HG02678 (cell line): ENCODE data around the gene GPX2.

Experiments
- ATAC-seq: cut with Tn5 transposase; IDR thresholded peaks from one replicate; pipeline ENCODE4 v1.9.1; 2021; ENCODE audit warnings: mild to moderate bottlenecking, moderate library complexity; ENCODE audit not compliant: unreplicated experiment

The GPX2 gene

GRCh38 chr14:64940336-64940910 is 2.1 kb downstream of the GPX2 start:
- ATAC-seq = no peak

DNA sequence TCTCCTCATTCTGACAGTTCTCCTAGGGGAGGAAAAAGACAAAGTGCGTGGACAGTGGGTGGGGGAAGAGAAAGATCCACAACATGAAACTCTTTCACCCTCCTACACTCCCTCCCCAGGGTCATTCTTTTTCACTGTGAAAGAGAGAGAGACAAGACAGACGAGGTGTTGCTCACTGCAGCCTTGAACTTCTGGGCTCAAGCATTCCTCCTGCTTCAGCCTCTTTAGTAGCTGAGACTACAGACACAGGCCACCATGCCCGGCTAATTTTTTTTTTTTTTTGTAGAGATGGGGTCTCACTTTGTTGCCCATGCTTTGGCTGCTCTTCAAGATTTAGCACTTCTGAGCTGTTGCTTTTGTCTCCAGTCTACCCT is 2.7 kb downstream of the GPX2 start:
- ATAC-seq = no peak

- ATAC-seq = no peak
These were observed 3.4 kb downstream of the GPX2 start for GRCh38 chr14:64938972-64939816.

DNA sequence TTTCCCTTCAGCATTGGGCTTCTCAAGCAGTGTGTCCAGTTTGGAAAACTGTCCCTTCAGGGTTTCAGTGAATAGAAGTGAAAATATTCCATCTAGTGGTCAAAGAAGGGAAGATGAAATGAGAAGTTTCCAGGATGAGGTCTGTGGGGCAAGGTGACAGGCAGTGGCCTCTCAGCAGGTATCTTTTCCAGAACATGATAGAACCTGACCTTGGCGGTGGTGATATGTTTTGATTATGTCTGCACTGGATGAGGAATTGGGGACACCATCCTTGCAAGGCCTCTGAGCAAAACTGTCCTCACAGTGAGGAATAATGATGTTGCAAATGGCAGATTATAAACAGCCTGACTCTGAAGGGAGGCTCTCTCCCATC is 4.7 kb downstream of the GPX2 start:
- ATAC-seq = no peak

DNA sequence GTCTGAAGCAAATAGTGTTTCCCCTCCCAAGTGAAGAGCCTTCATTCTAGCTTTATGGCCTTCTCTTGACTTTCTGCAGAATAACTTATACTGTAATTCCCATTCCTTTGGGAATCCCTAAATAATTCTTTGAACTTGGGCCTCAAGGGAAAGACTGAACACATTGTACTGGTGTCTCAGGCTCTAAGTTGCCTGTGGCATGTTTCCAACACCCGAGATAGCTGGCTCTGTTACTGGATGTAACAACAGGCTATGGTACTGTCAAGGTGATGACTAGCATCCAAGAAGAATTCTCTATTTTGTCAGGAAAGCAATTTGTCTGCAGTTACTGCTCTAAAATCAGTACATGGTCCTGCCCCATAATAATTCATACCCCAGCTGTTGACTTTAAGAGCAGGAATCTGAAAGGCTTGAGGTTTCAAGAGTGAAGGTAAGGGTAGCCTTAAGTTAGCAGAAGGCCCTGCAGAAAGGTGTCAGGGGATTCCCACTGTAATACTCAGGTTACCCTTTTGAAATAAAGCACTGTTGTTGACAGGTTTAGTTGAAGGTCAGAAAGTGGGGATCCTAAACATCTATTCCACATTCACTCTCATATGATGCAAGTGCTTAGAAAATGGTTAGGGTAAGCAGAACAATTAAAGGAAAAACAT is 5.2 kb downstream of the GPX2 start:
- ATAC-seq = no peak

GRCh38 chr14:64935508-64935907 is 7.0 kb downstream of the GPX2 start:
- no peak for ATAC-seq

GRCh38 chr14:64934338-64934929 is 8.1 kb downstream of the GPX2 start:
- ATAC-seq = no peak

GRCh38 chr14:64932231-64932630 is 10.3 kb downstream of the GPX2 start:
- ATAC-seq = no peak

GRCh38 chr14:64931123-64931522 is 11.4 kb downstream of the GPX2 start:
- ATAC-seq = no peak

- ATAC-seq = no peak
These were observed 12.3 kb downstream of the GPX2 start for GRCh38 chr14:64930085-64930843.

GRCh38 chr14:64929014-64929359 is 13.6 kb downstream of the GPX2 start:
- ATAC-seq = no peak

GRCh38 chr14:64928239-64929013 is 14.1 kb downstream of the GPX2 start:
- ATAC-seq = peak; percentile 75

DNA sequence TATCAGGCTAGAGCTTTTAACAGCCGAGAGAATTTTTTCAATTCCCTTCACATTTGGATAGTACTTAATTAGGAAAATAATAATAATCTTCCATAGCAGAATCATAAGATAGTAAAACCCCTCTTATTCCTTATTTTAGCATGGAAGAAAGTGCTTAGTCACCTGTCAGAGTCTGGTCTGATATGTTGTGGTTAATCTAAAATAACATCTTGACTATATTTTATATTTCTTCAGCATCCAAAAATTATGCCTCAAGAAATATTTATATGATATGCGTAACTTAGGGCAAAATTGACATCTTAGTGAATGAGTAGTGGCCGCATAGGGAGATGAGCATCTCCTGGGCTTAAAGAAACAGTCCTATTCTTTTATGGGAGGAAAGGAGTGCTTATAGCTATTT is 15.5 kb downstream of the GPX2 start:
- ATAC-seq = no peak

- no peak for ATAC-seq
These were observed 16.0 kb downstream of the GPX2 start for GRCh38 chr14:64926398-64926995.

- ATAC-seq = no peak
These were observed 19.5 kb downstream of the GPX2 start for GRCh38 chr14:64923015-64923414.

- no peak for ATAC-seq
These were observed 22.1 kb downstream of the GPX2 start for GRCh38 chr14:64920465-64920864.

- no peak for ATAC-seq
These were observed 22.9 kb downstream of the GPX2 start for GRCh38 chr14:64919618-64920017.

GRCh38 chr14:64919215-64919614 is 23.3 kb downstream of the GPX2 start:
- ATAC-seq = no peak

DNA sequence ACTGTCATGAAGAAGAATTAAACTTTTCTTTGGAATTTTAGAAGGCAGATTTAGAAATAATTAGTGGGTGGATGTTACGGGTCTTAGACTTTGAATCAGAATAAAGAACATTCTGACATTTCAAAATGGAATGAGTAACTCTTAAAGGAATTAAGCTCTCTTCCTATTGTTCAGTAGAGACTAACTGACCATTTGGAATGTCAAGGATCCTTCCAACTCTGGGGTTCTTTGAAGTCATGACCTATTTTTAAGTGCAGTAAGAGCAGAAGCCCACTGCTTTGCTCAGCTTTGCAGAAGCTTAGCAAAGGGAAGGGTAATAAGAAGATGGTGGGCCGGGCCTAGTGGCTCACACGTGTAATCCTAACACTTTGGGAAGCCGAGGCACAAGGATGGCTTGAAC is 24.3 kb downstream of the GPX2 start:
- ATAC-seq = no peak

GRCh38 chr14:64915797-64916196 is 26.7 kb downstream of the GPX2 start:
- ATAC-seq = no peak
